ENCODE results near the gene NOTCH1.

DNA sequence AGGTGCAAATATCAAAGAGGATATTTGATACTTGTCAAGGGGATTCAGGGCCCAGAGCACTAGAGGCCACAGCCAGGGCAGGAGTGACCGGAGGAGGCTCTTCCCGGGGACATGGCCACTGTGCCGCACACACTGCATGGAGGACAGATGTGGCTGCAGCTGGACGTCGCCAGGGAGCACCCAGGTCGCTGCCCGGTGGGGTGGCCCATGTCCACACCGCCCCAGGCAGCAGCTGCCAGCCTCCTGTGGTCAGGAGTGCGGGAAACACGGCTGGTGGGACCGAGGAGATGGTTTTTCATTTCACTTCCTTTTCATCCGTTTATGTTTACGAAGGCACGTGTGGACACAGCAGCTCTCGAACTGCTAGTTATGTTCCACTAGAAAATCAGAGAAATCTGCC, 78.1 kb downstream of the NOTCH1 start:
- TF ChIP-seq, protein P1, sequence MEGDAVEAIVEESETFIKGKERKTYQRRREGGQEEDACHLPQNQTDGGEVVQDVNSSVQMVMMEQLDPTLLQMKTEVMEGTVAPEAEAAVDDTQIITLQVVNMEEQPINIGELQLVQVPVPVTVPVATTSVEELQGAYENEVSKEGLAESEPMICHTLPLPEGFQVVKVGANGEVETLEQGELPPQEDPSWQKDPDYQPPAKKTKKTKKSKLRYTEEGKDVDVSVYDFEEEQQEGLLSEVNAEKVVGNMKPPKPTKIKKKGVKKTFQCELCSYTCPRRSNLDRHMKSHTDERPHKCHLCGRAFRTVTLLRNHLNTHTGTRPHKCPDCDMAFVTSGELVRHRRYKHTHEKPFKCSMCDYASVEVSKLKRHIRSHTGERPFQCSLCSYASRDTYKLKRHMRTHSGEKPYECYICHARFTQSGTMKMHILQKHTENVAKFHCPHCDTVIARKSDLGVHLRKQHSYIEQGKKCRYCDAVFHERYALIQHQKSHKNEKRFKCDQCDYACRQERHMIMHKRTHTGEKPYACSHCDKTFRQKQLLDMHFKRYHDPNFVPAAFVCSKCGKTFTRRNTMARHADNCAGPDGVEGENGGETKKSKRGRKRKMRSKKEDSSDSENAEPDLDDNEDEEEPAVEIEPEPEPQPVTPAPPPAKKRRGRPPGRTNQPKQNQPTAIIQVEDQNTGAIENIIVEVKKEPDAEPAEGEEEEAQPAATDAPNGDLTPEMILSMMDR (IDR thresholded peaks at IDR 0.05): no peak
- no peak for TF ChIP-seq POLR2A (IDR thresholded peaks at IDR 0.05)

Data from adrenal gland (tissue), 5 donors.